Amygdala (tissue), 56 donors: ENCODE measurements around the gene LDHD.

Experiments used
- DNase-seq, 56 donors: peaks; one replicate each; lab custom pipeline; 2025; lab: John Stamatoyannopoulos, UW

LDHD gene

DNA sequence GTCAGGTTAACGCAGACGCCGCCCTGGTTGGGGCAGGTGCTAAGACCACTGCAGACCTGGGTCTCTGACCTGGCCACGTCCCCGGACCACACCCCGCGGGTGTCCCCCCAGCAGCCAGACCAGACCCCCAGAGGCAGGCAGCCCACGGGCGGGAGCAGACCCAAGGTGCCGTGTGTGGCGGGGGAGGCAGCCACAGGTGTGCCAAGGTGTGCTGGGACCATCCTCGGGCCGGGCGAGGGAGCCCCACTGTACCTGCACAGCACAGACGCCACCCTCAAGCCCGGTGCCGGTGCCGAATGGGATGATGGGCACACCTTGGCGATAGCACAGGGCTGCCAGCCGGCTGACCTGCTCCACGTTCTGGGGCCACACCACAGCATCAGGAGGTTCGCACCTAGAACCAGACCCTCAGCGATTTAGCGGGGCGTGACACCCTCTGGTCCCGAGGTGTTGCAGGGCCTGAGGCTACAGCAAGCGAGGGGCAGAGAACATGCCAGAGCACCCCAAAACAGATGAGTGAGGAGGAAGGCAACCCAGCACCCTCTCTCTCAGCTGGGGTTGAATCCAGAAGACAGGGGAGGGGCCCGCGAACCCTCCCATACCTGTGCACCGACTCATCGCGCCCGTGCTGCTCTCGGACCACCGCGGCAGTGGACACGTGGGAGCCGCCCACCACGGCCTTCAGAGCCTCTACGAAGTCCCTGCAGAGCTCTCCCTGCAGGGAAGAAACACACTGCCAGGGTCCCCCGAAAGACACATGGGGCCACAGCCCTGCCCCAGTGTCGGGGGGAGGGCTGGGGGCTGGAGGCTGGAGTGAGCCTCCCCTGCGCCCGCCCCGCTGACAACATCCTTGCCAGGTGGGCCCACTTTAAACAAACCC lies 1.4 kb downstream of the LDHD start:
- no peak for DNase-seq

DNA sequence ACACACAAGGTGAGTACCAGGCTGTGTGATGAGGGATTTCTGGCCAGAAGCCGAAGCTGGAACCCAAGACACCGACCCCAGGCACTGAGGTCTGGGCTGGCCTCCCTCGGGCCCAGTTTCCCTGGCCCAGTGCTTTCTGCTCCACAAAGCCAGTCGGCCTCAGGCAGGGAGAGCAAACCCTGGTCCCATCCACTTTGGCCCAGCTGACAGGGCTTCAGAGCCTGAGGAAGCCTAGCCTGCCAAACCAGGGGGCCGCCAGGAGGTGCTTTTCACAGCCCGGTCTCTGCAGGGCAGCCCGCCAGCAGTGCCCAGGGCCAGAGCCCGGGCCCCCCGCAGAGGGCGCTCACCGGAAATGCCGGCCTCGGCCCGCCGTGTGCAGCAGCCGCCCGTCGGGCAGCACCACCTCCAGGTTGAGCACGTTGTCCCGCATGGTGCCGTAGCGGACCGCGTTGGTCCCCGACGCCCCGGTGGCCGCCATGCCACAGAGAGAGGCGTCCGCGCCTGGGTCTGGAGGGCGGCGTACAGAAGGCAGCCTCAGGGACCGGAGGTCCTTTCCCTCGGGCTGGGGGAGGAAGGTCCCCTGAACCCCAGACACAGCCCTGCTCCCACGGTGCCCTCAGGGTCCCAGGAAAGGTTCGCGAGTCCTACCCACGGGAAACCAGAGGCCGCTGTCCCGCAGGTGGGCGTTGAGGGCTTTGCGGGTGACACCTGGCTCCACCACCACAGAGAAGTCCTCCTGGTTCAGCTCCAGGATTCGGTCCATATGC lies 2.2 kb downstream of the LDHD start:
- peak in 11 of 56 donors; percentile 9 to 60 (median 28) for DNase-seq

DNA sequence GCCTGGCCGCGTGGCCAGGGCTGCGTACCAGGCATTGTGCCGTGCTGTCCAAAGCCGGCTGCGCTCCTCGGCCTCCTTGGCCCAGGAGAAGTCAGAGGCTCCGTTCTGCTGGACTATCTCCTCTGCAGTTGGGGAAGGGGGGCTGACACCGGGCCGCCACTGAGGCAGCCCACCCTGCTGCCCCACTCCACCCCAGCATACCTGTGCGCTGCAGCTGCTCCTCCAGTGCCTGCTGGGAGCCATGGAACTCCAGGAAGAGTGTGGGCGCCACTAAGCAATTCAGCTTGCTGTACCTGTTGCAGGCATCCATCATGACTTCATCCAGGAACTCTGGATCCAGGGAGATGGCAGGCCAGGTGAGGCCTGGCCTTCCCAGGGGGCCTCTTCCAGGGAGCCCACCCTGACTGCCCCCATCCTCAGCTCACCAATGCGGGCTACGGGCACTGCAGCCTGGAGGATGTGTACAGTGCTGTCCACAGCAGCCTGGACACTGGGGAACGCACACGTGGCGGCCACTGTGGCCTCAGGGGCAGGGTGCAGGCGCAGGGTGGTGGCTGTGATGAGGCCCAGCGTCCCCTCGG lies 2.9 kb downstream of the LDHD start:
- no peak for DNase-seq

DNA sequence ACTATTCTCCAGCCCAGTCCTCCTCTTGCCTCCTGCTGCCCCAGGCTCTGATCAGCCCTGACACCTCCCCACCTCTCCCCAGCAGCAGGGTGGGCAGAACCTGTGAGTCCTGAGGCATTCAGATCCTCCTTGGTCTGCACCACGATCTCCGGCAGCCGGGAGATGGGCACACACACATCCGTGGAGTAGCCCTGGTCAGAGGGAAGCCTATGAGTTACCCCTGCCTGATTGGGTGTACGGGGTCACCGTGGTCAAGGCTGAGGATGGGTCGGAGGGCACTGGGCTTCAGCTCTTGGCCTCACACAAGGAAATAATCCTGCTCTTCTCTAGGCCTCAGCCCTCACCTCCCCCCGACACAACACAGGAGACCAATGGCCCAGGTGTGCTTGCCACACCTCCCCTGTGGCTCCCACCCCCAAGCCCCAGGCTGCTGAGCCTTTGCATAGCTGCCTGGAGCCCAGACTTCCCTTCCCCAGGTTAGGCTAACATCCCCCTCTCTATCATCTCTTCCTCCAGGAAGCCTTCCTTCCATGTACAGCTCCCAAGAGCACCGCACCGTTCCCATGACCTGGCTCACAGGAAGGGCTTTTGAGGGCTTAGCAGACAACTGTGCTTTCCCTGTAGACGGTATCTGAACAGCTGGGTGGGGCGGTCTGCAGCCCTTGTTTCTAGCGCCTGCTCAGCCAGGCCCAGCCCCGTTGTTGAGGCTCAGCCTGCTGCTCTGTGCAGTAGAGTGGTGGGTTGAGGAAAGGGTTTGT lies 3.7 kb downstream of the LDHD start:
- no peak for DNase-seq

DNA sequence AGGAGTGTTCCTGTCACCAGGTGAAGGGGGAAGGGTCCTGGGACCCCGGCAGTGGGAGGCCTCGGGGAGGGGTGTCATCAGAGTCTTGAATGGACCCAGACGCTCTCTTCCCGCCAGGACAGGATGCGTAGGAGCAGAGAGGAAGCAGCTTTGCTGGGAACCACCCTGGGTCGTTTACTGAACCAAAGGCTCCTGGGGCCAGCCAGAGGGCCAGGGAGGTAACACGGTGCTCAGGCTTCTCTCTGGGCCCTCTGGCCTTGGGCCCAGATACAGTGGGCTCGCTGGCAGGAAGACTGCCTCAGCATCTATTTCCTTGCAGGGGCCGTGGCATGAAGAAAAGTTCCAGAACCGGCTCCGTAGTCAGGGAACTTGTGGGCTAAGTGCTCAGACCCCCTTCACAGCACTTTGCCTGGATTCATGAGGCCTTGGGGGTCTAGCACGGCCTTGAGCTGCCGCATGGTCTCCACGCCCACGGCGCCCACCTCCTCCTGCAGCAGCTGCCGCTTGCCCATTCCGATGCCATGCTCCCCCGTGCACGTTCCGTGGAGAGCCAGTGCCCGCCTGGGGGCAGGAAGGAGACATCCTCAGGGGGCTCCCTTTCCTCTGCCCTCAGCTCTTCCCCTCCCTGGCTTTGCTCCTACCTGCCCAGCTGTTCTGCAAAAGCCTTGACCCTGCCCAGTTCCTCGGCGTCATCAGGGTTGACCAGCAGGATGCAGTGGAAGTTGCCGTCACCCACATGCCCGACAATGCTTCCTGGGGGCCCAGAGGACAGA lies 4.4 kb downstream of the LDHD start:
- DNase-seq = no peak

DNA sequence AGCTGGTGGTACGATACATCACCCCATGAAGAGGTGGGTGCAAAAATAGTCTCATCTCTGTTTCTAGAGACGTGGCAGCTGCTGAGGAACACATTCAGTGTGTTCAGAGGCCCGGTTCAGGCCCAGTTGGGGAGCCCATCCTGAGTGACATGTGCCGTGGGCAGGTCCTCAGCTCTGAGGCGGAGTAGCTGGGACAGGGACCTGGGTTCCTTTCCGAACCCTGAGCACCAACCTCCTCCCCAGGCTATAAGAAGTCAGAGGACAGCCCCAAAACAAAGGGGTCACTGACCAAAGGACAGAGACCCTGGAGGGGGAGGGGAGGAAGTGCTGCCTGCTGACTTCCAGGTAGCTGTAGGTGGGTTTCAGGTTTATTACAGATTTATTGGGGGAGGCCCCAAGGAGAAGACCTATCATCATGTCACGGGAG lies 5.1 kb downstream of the LDHD start:
- DNase-seq = no peak

DNA sequence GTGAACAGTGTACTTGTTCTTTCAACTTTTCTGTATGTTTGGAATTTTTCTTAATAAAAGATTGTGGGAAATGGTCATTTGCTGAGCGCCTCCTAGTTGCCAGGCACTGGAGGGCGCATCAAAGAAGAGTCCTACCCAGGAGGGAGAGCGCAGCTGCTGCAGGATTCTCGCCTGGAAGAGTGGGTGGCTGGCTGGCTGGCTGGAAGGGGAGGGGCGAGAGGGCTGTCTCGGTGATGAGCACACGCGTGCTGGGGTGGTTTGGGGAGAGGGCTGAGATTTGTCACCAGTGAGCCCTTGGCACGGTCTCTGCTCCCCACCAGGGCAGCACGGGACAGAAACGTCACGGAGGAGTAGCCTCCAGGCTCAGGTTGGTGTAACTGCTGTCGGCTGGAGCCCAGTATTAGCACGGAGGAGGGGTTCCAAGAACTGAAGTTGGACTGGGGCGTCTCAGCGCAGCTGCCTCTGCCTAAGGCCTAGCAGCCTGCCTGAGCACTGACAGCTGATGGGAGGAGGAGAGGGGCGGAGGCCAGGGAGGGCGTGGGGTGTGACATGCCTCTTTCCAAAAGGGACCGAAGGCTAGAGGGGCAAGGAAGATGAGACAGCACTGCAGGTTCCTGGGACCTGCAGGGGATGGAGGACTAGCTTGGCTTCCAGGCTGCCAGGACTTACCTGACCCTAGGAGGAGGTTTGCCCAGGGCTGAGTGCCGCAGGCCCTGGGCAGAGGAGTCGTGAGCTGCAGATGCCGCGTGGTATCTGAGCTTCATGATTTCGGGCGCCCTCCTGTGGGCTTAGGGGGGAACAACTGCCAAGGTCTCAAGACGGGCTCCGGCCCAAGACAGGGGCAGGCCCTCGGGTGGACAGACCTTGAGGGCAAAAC lies 5.7 kb downstream of the LDHD start:
- peak in 55 of 56 donors; percentile 43 to 92 (median 80) for DNase-seq

DNA sequence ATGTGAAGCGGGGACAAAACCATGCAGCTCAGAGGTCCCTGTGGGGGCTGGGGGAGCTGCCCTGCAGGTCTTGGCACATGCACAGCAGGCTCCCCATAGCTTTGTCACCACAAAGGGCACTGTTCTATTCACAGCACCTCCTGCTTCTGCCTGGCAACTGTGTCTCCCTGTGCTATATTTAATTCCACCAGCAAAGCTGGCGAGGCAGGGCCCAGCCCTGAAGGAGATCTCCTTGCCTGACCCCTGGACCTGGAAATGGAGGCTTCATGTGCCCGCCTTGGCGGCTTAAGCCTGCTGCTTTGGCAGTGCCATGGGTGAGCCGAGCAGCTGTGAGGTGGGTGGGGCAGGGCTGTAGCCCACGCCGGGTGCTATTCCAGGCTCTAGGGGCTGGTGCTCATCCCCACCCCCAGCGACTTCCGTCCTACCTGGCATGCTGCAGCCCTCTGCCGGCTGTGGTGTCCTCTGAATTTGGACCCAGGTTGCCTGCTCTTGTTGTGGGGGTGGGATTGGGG lies 6.8 kb downstream of the LDHD start:
- peak in 22 of 56 donors; percentile 26 to 65 (median 42) for DNase-seq

DNA sequence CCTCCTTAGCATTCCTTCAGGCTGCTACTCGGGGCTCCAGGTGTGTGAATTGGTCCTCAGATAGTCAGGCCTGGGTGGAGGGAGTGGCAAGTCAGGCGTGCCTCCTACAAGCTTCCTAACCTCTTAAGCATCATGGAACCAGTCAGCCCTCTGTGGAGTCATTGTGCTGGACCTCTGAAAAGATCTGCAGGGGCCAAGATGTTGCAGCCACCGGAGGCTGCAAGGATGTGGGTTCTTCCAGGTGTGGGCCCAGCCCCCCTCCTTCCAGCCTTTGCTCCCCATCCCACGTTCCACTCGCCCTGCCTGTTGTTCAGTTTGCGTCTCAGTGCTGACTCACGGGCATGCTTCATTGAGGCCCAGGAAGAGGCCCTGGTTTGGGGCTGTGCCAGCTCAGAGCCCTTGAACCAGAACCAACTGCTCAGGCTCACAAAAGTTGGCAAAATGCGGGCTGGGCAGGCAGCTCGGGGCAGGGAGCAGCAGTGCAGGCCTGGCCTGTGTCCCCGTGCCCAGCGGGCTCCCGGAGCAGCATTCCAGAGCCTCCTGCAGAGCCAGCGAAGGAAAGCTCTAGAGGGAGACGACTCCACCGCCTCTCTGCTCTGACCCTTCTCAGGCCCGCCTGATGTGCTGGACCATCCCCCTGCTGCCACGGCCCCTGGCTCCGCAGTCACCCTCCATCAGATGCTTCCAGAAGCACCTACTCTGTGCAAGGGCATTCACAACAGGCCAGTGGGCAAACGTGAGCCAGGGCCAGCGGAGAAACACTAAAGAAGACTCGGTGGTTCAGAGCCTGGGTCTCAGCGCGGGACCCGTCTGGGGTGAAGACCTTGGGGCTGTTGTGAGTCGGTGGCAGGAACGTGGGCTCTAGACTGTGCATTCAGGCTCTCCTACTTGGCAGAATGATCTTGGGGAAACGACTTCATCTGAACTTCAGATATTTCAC lies 7.5 kb downstream of the LDHD start:
- peak in 51 of 56 donors; percentile 27 to 88 (median 67) for DNase-seq

DNA sequence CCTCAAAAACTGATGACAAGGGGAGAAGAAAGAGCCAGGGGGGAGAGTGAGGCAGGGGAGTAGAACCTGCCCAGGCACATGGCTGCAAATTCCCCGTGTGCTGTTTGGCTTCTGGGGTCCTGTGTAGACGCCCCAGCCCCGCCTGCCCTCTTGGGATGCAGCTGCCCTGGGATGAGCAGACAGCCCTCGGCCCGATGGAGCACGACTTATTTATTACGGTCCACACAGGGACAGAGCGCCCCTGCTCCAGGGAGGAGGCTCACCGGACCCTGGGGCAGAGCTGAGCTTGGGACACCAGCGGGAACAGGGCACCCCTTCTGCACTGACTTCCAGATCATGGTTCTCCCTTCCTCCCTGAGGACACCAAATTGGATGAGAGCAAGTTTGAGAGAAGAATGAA lies 9.1 kb downstream of the LDHD start:
- no peak for DNase-seq

DNA sequence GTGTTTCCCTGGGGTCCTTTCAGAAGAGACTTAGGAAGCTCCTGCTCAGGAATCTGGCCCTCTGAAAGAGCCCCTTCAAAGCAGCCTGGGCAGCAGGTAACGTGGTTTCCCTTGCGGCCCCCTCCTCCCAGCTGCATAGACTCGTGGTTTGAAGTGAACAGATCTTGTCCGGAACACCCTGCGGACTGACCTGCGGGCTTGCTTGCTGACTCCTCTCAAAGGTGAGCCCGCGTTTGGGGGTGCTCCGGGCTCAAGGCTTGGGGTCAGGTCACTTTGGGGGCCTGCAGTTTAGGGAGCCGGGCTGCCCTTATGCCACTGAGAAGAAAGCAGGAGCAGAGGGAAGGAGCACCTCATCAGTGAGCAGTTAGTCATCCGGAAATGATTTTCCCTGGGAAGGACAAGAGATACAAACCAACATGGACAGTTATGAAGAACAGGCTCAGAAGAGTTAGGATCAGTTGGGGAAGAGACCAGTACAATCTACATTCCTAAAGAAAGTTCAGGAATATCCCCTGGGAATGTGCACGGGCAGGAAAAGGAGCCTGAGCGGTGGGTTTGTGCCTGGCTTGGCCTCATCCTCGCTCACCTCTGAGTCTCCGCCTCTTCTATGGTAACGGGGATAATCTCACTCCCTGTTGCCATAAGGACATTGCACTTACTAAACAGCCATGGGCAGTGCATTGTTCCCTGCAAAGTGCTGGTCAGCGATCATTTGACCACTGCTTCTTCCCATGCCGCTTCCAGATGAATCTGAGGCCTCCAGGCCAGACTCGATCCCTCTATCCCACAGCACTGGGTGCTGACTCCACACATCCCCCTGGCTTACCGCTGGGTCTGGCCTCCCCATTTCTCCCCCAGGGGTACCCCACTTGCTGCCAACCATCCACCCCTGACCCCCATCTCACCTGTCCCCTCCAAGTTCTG lies 10.0 kb downstream of the LDHD start:
- no peak for DNase-seq

DNA sequence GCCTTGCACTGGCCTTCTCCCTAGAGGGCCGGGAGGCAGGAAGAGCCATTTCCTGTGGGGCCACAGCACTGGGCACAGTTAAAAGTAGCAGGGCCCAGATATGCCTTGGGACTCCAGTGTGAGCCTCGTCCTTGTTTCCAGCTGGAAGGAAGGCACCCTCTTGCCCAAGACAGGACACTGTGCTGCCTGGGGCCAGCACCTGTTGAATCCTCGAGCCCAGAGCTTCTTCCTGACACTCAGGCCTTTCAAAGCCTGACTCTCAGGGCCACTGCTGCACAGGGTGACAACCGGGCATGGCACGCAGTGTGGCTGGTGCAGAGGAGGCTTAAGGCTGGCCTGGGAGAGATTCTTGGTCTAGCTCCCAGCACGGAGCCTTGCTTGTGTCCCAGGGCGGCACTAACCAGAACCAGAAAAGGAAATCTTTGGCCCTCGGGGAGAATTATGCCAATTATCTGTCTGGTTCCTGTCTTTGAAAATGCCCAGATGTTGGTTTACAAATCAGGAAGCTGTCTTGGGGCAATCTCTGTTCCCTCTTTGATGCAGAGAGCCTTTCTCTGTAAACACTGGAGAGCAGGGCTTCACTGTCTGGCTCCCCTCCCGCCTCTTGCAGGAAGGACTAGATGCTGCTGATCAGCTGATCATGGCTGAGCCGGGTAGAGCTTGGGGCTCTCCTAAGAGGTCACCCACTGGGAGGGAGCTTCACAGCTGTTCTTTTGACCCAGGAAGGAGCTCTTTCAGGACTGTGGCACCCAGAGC lies 11.1 kb downstream of the LDHD start:
- DNase-seq = peak in 38 of 56 donors; percentile 11 to 74 (median 41)

DNA sequence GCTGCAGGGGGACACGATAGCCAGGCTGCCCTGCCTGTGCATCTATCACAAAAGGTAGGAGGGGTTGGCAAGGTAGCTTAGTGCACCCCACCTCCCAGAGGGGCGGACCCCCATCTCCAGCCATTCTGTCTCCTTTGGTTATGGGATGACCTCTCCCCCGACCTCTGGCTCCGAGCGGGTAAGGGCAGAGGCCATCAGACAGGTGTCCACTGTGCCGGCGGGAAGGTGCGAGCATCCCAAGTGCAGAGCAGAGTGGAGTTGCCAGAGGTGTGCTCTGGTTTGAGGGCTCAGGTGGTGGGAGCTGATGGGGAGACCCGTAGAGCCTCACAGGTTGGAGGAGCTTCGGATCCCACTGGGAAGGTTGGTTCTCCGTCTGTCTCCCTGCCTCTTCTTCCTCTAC lies 11.7 kb downstream of the LDHD start:
- DNase-seq = no peak

DNA sequence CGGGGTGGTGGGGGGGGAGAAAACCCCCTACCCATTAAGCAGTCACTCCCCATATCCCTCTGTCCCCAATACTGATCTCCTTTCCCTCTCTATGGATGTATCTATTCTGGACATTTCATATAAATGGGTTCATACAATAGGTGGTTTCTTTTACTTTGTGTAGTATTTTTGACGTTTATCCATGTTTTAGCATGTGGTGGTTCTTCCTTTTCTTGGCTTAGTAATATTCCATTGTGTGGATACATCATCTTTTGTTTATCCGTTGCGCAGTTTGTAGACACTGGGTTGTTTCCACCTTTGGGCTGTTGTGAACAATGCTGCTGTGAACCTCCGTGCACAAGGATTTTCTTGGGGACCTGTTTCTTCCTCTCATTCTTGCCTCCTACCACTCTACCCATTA lies 12.6 kb downstream of the LDHD start:
- no peak for DNase-seq

DNA sequence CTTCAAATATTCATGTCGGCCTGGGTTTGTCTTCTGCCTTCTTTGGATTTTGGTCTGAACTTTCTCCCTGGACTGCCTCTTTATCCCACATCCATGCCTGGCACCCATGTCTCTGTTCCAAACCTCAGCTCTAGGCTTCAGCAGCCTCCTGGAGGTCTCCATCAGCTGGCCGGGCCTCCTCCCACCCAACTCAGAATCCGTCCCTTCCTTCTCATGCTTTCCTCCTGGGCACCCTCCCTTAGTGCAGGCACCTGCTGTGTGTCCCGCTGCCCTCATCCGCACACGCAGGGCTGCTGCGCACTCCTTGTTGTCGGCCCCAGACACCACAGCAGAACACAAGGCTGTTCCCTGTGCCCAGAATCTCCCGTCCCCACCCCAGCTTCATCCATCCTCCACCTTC lies 14.0 kb downstream of the LDHD start:
- DNase-seq = no peak

DNA sequence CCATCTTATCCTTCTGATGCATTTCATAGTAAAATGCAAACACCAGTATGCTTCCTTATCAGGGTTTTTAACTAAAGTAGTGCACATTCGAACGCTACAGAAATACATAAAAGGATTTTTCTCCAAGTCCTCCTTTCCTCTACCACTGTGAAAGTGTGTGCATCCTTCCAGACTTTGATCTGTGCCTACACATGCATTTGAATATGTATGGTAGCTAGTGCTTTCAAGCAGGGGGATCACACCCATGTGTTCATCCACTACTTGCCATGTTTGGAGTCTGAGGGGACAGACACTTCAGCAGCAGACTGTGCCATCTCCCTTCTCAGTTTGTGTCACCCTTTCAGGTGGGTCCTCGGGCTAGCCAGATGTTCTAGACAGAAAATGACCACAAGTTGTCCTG lies 14.9 kb downstream of the LDHD start:
- DNase-seq = no peak
